Subcutaneous adipose tissue (tissue), 4 donors: Measurements from ENCODE around the gene C1QA. TPM values are rescaled to one million over a fixed set of nuclear protein-coding genes. Genes with fewer than 3 reads are reported as not detected.

Experiments used
- CTCF ChIP-seq: fragments of 450-650 bp; IDR thresholded peaks from one replicate; pipeline ENCODE4 v1.5.1; 2016; ENCODE audit warnings: low read depth, mild to moderate bottlenecking, control low read depth, antibody characterized with exemption, moderate library complexity
- total RNA-seq, 4 donors: library from RNA; depleted of rRNA; stranded (reverse); fragments of >200 nt; gene quantifications; one replicate each; pipeline ENCODE4 v1.1.0, GENCODE V29; 2016

Gene C1QA
- total RNA-seq, 4 donors from 2014 or later: 180 to 794 (median 365) TPM

GRCh38 chr1:22602060-22602740, 34.2 kb upstream of the C1QA start:
- no peak for TF ChIP-seq CTCF

- TF ChIP-seq CTCF: no peak
Measured at GRCh38 chr1:22606161-22606560, 30.3 kb upstream of the C1QA start.

DNA sequence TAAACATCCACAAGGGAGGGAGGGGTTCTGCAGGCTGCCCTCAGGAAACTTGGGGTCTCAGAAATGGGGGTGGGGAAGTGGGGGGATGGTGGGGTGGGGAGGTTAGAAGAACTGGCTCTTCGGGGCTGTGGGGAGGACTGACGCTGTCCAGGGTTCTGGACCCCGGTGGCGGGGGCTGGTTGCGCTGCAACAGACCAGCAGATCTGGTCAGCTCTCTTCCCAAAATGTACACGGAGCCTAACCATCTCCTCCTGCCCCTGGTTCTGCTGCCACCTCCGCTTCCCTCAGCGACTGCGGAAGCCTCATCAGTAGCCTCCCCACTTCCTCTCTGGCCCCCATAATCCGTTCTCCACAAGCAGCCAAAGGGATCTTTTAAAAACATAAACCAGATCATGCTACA, 29.3 kb upstream of the C1QA start:
- no peak for TF ChIP-seq CTCF

GRCh38 chr1:22608361-22608760, 28.1 kb upstream of the C1QA start:
- TF ChIP-seq CTCF: no peak

- no peak for TF ChIP-seq CTCF
Measured at GRCh38 chr1:22609291-22609690, 27.1 kb upstream of the C1QA start.

- no peak for TF ChIP-seq CTCF
Measured at GRCh38 chr1:22611530-22611947, 24.9 kb upstream of the C1QA start.

DNA sequence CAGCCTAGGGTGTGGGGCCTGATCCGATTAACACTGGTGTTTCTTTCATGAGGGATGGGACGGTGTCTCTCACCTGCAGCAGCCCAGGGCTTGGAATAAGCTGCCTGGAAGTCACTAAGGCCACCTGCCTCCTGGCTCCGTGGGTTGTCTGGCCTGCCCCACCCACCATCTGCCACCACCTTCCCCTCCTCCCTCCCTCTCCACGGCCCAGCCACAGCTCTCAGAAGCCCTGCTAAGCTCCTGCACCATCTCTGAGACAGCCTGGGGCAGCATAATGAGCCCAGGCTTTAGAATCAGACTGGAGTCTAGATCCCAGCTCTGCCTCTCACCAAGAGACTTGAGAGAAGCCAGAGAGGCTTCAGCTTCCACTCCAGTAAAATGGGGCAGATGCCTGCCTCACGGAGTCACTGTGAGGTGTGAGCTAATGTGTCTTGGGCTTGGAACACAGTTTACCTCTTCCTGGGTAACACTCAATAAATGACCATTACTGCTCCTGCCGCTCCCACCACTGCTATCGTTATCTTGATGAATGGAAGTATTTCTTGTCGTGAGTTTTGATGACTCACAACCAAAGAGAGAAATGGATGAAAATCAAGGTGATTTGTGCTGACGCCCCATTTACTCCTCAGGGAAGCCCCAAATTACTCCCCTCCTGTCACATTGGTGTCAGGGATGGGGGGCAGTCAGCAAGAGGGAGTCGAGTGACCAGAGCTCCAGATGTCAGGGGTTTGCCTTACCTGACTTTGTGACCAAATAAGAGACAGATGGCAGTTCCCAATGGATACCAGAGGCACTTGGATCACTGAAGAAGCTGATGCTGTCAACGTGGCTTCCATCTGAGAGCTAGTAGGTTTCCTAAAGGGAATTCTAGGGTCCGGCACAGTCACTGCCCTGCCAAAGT, 23.5 kb upstream of the C1QA start:
- TF ChIP-seq CTCF: no peak
